ENCODE data around the gene IGFBP3. TPM values are rescaled to one million over a fixed set of nuclear protein-coding genes. Genes with fewer than 3 reads are reported as not detected.
A peak's percentile ranks its signal among the peaks of the same experiment; 100 is the strongest.

Gene IGFBP3
- total RNA-seq, 1 experiment from 2014 or later = 2.9 TPM

DNA sequence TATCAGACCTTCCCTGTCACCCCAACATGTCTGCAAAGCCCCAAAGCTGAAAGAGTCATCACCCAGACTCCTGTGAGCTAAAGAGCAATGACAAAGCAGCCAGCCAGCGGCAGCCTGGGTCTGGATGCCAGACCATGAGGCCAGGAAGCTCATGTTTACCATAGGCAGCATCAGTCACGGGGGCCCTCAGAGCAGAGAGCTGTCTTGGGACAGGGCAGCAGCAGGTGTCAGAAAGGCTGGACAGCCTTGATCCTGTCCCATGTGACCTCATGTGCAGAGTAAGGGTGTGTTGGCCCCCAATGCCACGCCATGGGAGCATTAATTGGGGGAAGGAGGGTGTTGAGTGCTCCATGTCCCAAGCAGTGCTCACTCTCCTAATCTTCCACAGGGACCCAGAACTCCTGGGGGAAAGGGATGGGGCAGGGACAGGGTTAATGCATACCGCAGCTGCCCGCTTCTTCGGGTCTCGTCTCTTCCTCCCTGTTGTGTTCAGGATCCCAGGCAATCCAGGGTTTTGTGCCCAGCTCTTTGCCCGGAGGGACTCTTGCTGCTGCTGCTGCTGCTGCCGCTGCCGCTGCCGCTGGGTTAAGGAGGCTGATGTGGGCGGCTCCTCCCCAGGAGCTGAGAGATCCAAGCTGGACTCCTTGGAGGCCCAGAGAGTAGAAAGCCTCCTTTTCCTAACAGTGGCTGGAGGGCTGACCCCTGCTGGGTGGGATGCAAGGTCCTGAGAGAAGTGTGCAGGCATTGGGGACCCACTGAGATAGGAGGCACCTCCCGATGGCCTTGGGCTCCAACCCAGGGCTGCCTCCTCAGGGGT, 55.3 kb downstream of the IGFBP3 start (continued):
- TF ChIP-seq, protein P1, sequence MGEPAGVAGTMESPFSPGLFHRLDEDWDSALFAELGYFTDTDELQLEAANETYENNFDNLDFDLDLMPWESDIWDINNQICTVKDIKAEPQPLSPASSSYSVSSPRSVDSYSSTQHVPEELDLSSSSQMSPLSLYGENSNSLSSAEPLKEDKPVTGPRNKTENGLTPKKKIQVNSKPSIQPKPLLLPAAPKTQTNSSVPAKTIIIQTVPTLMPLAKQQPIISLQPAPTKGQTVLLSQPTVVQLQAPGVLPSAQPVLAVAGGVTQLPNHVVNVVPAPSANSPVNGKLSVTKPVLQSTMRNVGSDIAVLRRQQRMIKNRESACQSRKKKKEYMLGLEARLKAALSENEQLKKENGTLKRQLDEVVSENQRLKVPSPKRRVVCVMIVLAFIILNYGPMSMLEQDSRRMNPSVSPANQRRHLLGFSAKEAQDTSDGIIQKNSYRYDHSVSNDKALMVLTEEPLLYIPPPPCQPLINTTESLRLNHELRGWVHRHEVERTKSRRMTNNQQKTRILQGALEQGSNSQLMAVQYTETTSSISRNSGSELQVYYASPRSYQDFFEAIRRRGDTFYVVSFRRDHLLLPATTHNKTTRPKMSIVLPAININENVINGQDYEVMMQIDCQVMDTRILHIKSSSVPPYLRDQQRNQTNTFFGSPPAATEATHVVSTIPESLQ (CRISPR knock-in tag; IDR thresholded peaks at IDR 0.05) = no peak
- TF ChIP-seq NR2C2 (CRISPR knock-in tag; IDR thresholded peaks at IDR 0.05) = no peak

DNA sequence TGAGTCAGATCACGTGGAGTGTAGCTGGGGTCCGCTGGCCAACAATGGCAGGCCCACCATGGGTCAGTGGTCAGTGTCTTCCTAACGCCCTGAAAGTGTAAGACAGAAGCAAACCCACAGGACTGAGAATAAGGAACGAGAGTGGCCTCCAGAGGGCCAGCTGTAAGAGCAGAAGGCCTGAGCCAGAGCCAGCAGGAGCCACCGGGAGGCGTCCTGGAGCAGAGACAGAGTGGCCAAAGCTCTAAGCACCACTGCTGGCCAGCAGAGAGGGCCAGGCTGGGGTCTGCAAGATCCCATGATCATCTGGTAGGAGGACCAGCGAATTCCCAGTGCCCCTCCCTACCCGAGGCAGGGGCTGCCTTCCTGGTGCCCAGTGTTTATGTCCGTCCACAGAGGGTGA, 57.4 kb downstream of the IGFBP3 start:
- no peak overlapping the region for H3K27ac Mint-ChIP-seq
- H3K4me3 Mint-ChIP-seq = no peak overlapping the region
- CTCF ChIA-PET = interaction anchor here (0.7 to 2.9 kb wide), 14 partner anchors 9 to 1316 kb away, joined by 3 to 28 read pairs (median 6); partner anchors contain the start of genes CCDC201, IGFBP1 and IGFBP3
- H3K36me3 Mint-ChIP-seq = no peaks in the 10 kb centered on the region
- H3K27me3 Mint-ChIP-seq (ENCODE audit: low read depth) = no peaks in the 10 kb centered on the region; the same call in 1 of the 2 replicates
- peak; percentile 69 for DNase-seq (ENCODE audit: low spot score)
- peak; percentile 94 for ATAC-seq
- POLR2A ChIA-PET = no interaction called here
- peaks cover 10% of the 10 kb centered on the region for H3K9me3 Mint-ChIP-seq
- no peak for TF ChIP-seq ELF4 (CRISPR knock-in tag; IDR thresholded peaks at IDR 0.05; ENCODE audit: low read depth)
- TF ChIP-seq, protein P2, sequence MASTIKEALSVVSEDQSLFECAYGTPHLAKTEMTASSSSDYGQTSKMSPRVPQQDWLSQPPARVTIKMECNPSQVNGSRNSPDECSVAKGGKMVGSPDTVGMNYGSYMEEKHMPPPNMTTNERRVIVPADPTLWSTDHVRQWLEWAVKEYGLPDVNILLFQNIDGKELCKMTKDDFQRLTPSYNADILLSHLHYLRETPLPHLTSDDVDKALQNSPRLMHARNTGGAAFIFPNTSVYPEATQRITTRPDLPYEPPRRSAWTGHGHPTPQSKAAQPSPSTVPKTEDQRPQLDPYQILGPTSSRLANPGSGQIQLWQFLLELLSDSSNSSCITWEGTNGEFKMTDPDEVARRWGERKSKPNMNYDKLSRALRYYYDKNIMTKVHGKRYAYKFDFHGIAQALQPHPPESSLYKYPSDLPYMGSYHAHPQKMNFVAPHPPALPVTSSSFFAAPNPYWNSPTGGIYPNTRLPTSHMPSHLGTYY (CRISPR knock-in tag; IDR thresholded peaks at IDR 0.05) = no peak
- TF ChIP-seq FOXP1 (CRISPR knock-in tag; IDR thresholded peaks at IDR 0.05; ENCODE audit: borderline replicate concordance) = no peak
- no peak for TF ChIP-seq TP53 (CRISPR knock-in tag; IDR thresholded peaks at IDR 0.05)
- no peaks in the 10 kb centered on the region for H3K4me1 Mint-ChIP-seq

Other genes with a start within 250 kb of the IGFBP3 start
- not detected in 3 replicates for gene CCDC201, start 48.2 kb downstream of the IGFBP3 start, total RNA-seq (2021)
- 0.18 to 0.37 TPM in 2 of 3 replicates, not detected in the other for gene IGFBP1, start 32.8 kb downstream of the IGFBP3 start, total RNA-seq (2021)